OCI-LY7 (cell line): ENCODE measurements around the gene SLIT3.

ENCODE experiments used
- EZH2phosphoT487 ChIP-seq: fragments of 200-600 bp; sonication (generic); IDR thresholded peaks from 2 replicates; pipeline ENCODE4 v1.6.1; 2018; ENCODE audit warnings: low read depth, borderline replicate concordance, mild to moderate bottlenecking, mixed run types, antibody characterized with exemption, low read length, moderate library complexity, mixed read lengths
- TF ChIP-seq, protein P1 (sequence below): fragments of 200-600 bp; sonication (generic); conservative IDR thresholded peaks from 2 replicates; pipeline ENCODE4 v1.5.1; 2014; ENCODE audit warnings: mild to moderate bottlenecking, antibody characterized with exemption, low read length, moderate library complexity, mixed read lengths

DNA sequence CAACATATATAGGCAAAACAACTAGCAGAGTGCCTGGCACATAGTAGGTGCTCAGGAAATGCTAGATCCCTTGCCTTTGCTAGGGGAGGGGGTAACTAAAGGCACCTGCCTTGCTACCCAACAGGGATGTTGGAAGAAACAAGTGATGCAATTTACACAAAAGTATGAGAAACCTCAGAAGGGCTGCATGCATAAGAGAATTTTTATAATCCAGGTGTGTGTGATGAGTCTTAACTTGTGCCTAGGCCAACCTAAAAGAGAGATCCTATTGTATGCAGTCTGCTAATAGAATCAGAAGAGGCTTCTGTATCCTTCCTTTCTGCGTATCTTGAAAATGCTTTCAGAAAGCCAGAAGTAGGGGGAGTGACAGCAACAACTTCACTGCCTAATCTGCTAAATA lies 135.9 kb downstream of the SLIT3 start:
- TF ChIP-seq, protein P1, sequence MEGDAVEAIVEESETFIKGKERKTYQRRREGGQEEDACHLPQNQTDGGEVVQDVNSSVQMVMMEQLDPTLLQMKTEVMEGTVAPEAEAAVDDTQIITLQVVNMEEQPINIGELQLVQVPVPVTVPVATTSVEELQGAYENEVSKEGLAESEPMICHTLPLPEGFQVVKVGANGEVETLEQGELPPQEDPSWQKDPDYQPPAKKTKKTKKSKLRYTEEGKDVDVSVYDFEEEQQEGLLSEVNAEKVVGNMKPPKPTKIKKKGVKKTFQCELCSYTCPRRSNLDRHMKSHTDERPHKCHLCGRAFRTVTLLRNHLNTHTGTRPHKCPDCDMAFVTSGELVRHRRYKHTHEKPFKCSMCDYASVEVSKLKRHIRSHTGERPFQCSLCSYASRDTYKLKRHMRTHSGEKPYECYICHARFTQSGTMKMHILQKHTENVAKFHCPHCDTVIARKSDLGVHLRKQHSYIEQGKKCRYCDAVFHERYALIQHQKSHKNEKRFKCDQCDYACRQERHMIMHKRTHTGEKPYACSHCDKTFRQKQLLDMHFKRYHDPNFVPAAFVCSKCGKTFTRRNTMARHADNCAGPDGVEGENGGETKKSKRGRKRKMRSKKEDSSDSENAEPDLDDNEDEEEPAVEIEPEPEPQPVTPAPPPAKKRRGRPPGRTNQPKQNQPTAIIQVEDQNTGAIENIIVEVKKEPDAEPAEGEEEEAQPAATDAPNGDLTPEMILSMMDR: no peak
- no peak for TF ChIP-seq EZH2phosphoT487
